ENCODE results near the gene SYNM.

- TF ChIP-seq, protein P1, sequence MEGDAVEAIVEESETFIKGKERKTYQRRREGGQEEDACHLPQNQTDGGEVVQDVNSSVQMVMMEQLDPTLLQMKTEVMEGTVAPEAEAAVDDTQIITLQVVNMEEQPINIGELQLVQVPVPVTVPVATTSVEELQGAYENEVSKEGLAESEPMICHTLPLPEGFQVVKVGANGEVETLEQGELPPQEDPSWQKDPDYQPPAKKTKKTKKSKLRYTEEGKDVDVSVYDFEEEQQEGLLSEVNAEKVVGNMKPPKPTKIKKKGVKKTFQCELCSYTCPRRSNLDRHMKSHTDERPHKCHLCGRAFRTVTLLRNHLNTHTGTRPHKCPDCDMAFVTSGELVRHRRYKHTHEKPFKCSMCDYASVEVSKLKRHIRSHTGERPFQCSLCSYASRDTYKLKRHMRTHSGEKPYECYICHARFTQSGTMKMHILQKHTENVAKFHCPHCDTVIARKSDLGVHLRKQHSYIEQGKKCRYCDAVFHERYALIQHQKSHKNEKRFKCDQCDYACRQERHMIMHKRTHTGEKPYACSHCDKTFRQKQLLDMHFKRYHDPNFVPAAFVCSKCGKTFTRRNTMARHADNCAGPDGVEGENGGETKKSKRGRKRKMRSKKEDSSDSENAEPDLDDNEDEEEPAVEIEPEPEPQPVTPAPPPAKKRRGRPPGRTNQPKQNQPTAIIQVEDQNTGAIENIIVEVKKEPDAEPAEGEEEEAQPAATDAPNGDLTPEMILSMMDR (IDR thresholded peaks at IDR 0.05) = no peak
- no peak for TF ChIP-seq POLR2A (IDR thresholded peaks at IDR 0.05)
Observed at GRCh38 chr15:99102332-99103235, 2.3 kb upstream of the SYNM start.
